Inflammatory macrophage treated with lipopolysaccharide for 1 hour (primary cell): ENCODE measurements around the gene OR2G6.

Experiments used
- DNase-seq, 2 donors: peaks; one replicate each; pipeline ENCODE4 v3.0.0-alpha.2; 2020 to 2022

Gene OR2G6

DNA sequence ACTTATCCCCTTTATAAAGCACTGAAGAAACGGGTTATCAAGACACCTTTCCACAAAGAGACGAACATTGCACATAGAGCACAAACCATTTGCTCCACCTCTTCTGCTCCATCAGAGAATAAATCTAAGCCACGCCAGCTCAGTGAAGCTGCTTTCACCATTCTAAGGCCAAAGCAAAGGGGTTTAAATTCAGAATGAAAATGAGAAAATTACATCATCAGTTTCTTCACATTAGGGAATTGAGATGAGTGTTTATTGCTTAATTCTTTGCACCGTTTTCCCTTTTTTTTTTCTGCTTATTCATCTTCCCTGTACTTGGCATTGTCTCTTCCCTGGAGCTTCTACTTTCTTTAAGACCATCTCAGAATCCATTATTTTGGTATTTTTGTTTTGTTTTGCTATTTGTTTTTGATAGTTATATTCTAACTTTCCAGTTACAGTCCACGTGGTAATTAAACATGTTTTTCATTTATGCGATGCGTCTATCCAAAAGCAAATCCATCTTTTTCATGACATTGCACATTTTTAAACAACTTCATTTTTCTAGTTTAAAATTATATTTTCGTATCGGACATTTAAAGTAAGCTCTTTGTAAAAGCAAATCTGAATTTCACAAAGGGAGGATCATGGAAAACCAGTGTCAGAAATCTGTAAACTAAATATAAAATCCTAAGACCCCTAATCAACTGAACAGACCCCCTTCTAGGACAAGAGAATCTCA is 68.5 kb downstream of the OR2G6 start:
- peak; percentile 65 to 68 for DNase-seq
